ENCODE data around the gene COX7B2. TPM values are rescaled to one million over a fixed set of nuclear protein-coding genes. Genes with fewer than 3 reads are reported as not detected.

Gene COX7B2
- total RNA-seq, 1 experiment from 2014 or later = 15.4 TPM

GRCh38 chr4:46946919-46947536, 38.0 kb upstream of the COX7B2 start:
- POLR2A ChIA-PET (ENCODE audit: unreplicated experiment) = no interaction called here
- peak in 1 of 2 experiments; percentile 34 for DNase-seq
- H3K4me2 ChIP-seq = no peak overlapping the region
- no peaks in the 10 kb centered on the region for H4K20me1 ChIP-seq (ENCODE audit: insufficient read depth)
- BruUV-seq (replicated peaks) = no TSS peak
- H2AFZ ChIP-seq = peak overlapping the region; percentile 49; the same call in 1 of the 2 replicates
- H3F3A ChIP-seq (ENCODE audit: insufficient read depth, low read depth) = no peaks in the 10 kb centered on the region
- no peaks in the 10 kb centered on the region for H3K79me2 ChIP-seq (ENCODE audit: low read depth)
- TF ChIP-seq EZH2 (IDR thresholded peaks at IDR 0.05; ENCODE audit: low read depth) (no peak), CTCF (conservative IDR thresholded peaks at IDR 0.05) (no peak)
- no peak overlapping the region for H3K27ac ChIP-seq
- no peaks in the 10 kb centered on the region for H3K9me3 ChIP-seq (ENCODE audit: insufficient read depth, low read depth)
- no peaks in the 10 kb centered on the region for H3K4me1 ChIP-seq (replicated peaks; ENCODE audit: insufficient read depth)
- intact Hi-C loops (cut with micrococcal nuclease; ENCODE audit: unreplicated experiment) = no loop called here
- CTCF ChIA-PET = no interaction called here
- H3K4me3 ChIP-seq = no peak overlapping the region
- H3K36me3 ChIP-seq (ENCODE audit: low read depth) = no peaks in the 10 kb centered on the region
- no peaks in the 10 kb centered on the region; the same call in 1 of the 2 replicates for H3K9me2 ChIP-seq (ENCODE audit: insufficient read depth)
- H3K27me3 ChIP-seq (ENCODE audit: insufficient read depth, low read depth) = no peaks in the 10 kb centered on the region

- no peak overlapping the region for H2AFZ ChIP-seq
- H3K4me1 ChIP-seq (replicated peaks; ENCODE audit: insufficient read depth) = no peaks in the 10 kb centered on the region
- no peaks in the 10 kb centered on the region for H4K20me1 ChIP-seq (ENCODE audit: insufficient read depth)
- TF ChIP-seq EZH2 (IDR thresholded peaks at IDR 0.05; ENCODE audit: low read depth) (no peak), CTCF (conservative IDR thresholded peaks at IDR 0.05) (no peak)
- no peaks in the 10 kb centered on the region for H3K9me3 ChIP-seq (ENCODE audit: insufficient read depth, low read depth)
- H3K36me3 ChIP-seq (ENCODE audit: low read depth) = no peaks in the 10 kb centered on the region
- H3F3A ChIP-seq (ENCODE audit: insufficient read depth, low read depth) = no peaks in the 10 kb centered on the region
- H3K4me2 ChIP-seq = no peak overlapping the region
- H3K27ac ChIP-seq = no peak overlapping the region
- no peak overlapping the region for H3K4me3 ChIP-seq
- H3K27me3 ChIP-seq (ENCODE audit: insufficient read depth, low read depth) = no peaks in the 10 kb centered on the region
- CTCF ChIA-PET = no interaction called here
- H3K79me2 ChIP-seq (ENCODE audit: low read depth) = no peaks in the 10 kb centered on the region
- POLR2A ChIA-PET (ENCODE audit: unreplicated experiment) = no interaction called here
- no peak for DNase-seq
- no TSS peak for BruUV-seq (replicated peaks)
- no peaks in the 10 kb centered on the region; the same call in 1 of the 2 replicates for H3K9me2 ChIP-seq (ENCODE audit: insufficient read depth)
- intact Hi-C loops (cut with micrococcal nuclease; ENCODE audit: unreplicated experiment) = no loop called here
These were observed 36.0 kb upstream of the COX7B2 start for GRCh38 chr4:46945062-46945461.

GRCh38 chr4:46944345-46944744, 35.3 kb upstream of the COX7B2 start:
- CTCF ChIA-PET = no interaction called here
- no peaks in the 10 kb centered on the region for H4K20me1 ChIP-seq (ENCODE audit: insufficient read depth)
- BruUV-seq (replicated peaks) = no TSS peak
- no peaks in the 10 kb centered on the region for H3K9me3 ChIP-seq (ENCODE audit: insufficient read depth, low read depth)
- H3K4me3 ChIP-seq = no peak overlapping the region
- no peaks in the 10 kb centered on the region for H3K79me2 ChIP-seq (ENCODE audit: low read depth)
- H3F3A ChIP-seq (ENCODE audit: insufficient read depth, low read depth) = no peaks in the 10 kb centered on the region
- H3K27ac ChIP-seq = no peak overlapping the region
- H3K4me1 ChIP-seq (replicated peaks; ENCODE audit: insufficient read depth) = no peaks in the 10 kb centered on the region
- no peak for DNase-seq
- intact Hi-C loops (cut with micrococcal nuclease; ENCODE audit: unreplicated experiment) = no loop called here
- H3K4me2 ChIP-seq = no peak overlapping the region
- no peaks in the 10 kb centered on the region for H3K36me3 ChIP-seq (ENCODE audit: low read depth)
- H2AFZ ChIP-seq = no peak overlapping the region
- H3K9me2 ChIP-seq (ENCODE audit: insufficient read depth) = no peaks in the 10 kb centered on the region; the same call in 1 of the 2 replicates
- TF ChIP-seq CTCF (conservative IDR thresholded peaks at IDR 0.05) (no peak), EZH2 (IDR thresholded peaks at IDR 0.05; ENCODE audit: low read depth) (no peak)
- POLR2A ChIA-PET (ENCODE audit: unreplicated experiment) = no interaction called here
- no peaks in the 10 kb centered on the region for H3K27me3 ChIP-seq (ENCODE audit: insufficient read depth, low read depth)
